GM18909 (cell line): ENCODE measurements around the gene RBM39.
"Not testable (repeated sequence)": the region's sequence is repeated elsewhere in the genome, so short reads cannot be mapped to it uniquely, and the experiment has no call there.

Source experiments
- ATAC-seq: cut with Tn5 transposase; IDR thresholded peaks from one replicate; pipeline ENCODE4 v1.9.1; 2021; ENCODE audit warnings: mild to moderate bottlenecking; ENCODE audit not compliant: unreplicated experiment, poor library complexity

The RBM39 gene

DNA sequence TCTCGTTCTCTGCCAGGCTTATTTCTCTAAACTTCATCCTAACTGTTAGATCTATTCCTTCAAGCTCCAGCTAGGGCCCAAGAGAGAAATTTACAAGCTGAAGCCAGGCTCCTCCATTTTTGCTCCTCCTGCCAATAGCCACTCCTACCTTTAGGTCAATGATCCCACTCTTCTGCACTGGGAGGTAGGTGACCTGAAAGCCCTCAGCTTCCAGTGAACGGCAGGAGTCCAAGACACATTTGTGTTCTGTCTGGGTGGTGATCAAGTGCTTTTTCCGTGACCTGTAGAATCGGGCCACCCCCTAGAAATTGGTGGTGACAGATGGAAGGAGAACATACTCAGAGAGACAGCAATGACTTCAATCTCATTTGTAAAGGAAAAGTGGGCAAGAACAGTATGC is 51.8 kb downstream of the RBM39 start:
- no peak for ATAC-seq

DNA sequence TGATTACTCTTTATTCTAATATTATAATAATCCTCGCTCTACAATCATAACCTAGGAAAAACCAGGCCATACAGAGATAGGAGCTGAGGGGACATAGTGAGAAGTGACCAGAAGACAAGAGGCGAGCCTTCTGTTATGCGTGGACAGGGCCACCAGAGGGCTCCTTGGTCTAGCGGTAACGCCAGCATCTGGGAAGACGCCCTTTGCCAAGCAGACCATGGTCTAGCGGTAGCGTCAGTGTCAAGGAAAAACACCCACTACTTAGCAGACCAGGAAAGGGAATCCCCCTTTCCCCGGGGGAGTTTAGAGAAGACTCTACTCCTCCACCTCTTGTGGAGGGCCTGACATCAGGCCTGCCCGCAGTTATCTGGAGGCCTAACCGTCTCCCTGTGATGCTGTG is 55.2 kb downstream of the RBM39 start:
- ATAC-seq: not testable (repeated sequence)

DNA sequence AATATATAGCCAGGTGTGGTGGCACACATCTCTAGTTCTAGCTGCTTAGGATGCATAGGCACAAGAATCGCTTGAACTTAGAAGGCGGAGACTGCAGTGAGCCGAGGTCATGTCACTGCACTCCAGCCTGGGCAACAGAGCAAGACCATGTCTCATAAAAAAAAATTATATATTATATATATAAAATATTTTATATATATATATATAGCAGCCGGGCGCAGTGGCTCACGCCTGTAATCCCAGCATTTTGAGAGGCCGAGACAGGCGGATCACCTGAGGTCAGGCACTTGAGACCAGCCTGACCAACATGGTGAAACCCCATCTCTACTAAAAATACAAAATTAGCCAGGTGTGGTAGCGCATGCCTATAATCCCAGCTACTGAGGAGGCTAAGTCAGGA is 56.7 kb downstream of the RBM39 start:
- ATAC-seq: not testable (repeated sequence)

DNA sequence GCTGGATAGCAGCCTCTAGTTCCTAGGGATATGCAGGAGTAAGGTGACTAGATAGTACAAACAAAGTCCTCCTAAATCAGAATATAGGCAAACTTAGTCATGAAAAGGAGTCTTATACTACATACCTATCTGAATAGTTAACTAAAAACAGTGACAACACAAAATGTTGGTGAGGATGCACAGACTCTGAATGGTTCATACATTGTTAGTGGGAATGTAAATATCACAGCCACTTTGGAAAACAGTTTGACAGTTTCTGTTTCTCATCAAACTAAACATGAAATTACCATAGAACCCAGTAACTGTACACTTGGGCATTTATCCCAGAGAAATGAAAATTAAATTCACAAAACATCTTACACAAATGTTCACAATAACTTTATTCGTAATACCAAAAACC is 60.1 kb downstream of the RBM39 start:
- no peak for ATAC-seq

DNA sequence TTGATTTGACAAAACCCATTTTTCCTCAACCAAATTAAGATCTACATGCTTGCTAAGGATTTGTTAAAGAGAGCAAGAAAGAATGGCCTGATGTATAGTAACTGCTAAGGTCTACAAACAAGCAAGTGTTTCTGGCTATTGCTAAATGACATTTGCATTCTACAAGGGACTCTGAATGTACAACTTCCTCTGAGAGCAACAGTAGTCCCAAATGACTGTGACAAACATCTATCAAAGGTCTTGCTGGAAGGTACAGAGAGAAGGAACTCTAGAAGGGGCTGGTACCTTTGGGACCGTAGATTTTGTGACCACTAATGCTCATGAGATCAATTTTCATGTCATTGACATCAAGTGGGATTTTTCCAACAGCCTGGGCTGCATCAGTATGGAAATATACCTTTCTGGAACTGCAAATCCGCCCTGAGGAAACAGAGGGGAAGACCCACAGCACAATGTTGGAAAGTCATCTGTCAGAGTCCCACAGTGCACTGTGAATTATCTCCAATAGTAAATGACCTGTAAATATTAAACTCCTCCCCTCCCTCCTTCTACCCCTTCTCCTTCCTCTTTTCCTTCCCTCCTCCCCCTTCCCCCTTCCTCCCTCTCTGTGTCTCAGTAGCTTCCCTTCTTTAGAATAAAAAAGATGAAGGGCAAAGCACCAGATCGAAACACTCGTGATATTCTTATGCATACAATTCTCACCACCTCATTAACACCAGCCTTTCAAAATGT is 61.4 kb downstream of the RBM39 start:
- no peak for ATAC-seq

DNA sequence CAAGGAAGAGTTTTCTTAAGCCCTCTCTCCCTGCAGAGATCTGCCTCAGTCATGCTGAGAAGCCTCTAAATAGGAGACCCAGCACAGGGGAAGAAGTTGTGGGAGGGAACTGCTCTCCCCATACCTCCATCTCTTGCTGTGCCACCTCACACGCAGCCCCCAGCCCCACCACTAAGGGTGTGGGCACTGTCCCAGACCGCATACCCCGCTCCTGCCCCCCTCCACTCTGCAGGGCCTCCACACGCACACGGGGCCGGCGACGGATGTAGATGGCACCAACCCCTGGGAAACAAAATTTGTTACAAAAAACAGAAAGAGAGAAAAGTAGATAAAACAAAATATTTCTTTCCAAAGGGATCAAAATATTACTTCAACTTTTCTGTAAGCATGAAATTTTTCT is 67.1 kb downstream of the RBM39 start:
- no peak for ATAC-seq

DNA sequence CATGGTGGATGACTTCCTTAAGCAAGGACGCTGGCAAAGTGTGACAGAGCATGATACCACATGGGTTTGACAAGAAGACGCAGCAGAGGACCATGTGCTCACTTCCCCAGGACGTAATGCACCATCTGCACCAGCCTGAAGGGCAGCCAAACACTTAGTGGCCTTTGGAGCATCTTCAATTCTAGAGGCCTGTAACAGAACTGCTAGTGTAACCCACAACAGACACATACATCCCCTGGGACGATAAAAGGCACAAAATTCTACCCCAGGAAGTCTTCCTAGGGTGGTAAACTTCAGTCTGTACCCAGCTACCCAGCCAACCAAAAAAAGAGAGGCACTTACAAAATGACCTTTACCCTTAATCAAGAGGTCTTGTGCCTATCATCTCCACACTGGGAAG is 68.2 kb downstream of the RBM39 start:
- ATAC-seq: no peak

DNA sequence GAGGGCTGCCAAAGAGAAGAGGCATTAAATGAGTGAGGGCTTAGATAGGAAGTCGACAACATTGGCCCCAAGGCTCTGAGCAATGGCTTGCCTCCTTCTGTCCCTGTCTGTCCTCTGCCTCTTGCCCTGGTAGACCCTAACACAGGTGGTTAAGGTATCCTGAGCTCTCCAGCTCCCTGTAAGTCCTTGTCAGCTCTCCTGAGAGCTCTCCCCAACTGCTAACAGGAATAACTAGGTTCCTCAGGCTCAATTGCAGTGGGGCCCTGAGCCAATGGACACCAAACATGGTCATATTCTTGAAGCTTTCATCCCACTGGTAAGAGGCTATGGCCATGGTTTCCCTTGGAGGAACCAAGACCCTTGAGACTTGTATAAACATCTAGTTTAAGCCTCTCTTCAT is 72.4 kb downstream of the RBM39 start:
- no peak for ATAC-seq

DNA sequence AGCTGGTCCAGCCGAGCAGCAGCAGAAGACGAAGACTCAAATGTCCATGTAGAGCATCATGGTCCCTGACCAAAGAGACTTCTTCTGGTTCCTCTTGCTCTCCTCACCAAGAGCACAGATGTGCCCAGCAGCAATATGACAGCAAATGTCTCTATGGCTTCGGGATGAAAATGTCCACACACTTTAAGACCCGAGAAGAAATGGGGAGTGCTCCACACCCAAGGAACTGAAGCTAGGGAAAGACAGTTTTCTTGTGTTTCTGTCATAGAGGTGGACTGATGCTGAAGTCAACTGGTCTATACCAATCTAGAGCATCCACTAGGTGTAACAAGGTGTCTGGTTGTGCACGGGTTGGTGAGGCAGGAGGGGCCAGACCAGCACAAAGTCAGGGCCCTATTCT is 72.8 kb downstream of the RBM39 start:
- no peak for ATAC-seq

DNA sequence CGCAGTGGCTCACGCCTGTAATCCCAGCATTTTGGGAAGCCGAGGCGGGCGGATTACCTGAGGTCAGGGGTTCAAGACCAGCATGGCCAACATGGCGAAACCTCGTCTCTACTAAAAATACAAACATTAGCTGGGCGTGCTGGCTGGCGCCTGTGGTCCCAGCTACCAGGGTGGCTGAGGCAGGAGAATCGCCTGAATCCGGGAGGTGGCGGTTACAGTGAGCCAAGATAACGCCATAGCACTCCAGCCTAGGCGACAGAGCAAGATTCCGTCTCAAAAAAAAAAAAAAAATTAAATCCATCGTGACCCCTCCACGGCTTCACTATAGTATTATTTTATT is 76.1 kb downstream of the RBM39 start:
- no peak for ATAC-seq

DNA sequence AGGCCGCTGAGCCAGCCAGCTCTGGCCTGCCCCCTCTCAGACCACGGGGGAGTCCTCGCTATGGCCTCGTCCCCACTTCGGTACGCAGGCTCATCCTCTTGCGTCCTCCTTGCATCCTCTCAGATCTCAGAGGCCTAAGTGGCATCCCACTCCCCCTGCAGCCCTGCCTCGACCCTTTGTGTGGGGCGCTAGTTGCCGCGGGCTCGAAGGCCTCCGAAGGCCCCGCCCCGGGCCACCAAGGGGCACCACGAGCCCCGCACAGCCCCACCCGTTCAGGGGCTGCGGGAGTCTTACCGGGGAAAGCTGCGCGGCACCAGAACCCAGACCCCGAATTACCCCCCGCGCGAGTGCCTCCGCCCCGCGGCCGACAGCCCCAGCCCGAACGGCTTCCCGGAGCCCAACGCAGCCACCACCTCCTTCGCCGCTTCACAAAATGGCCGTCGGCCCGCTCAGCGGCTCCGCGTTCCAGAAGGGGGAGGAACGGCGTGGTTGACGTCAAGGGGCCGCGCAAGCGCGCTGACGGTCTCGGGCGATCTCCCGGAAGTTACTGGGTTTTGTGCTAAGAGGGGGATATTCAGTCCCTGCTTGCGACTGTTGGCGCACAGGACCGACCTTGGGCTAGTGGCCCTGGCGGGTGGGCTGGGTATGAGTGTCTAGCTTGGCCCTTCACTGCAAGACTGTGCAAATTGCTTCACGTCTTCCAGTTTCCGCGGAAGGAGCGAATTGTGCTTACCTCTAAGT is 77.4 kb downstream of the RBM39 start, which contains the start of the genes CPNE1 and RBM12:
Gene CPNE1, minus strand, starts transcription at position 435 of the 741 bp plus-strand sequence. CDS start 31,977 bp downstream, outside the sequence.
Gene RBM12, minus strand, starts transcription at position 435 of the 741 bp plus-strand sequence. CDS start 9,578 bp downstream, outside the sequence.
- peak; percentile 77 for ATAC-seq

DNA sequence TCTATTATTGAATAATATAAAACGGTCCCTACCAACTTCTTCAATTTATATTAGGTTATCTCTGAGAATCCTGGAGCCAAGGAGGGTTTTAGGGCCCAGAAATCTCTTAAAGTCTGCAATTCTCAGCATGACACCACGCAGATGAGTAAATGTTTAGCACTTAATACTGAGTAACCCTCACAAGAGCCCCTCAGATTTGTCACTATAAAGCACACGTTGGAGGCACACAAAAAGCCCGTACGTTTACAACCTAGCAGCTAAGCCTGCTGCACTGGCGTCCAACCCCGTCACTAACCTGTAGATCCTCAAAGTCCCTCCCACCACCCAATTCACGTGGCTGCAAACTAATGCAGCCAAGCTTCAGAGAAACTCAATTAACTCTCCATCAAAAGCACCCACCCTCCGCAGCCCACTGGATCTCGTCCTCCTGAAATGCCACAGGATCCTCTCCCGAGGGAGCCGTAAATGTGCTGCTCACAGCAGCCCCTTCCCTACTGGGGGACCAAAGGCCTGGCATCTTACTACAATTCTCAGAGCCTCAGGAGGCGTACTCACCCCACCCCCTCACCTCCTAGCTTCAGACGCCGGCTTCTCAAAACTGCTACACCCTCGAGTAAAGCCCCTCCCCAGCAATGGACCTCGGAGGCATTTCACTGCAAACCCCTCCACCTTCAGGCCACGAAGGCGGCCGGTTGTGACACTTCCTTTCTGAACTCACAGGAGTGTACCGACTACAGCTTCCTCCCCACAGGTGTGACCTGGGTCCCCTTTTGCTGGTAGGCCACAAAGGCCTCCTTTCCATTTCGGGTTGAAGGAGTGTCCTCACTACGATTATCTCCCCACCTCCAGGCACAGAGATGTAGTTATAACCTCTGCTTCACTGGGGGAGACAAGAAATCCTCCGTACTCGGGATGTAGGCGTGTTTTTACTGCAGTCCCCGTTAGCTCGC is 78.3 kb downstream of the RBM39 start:
- peak; percentile 25 for ATAC-seq

DNA sequence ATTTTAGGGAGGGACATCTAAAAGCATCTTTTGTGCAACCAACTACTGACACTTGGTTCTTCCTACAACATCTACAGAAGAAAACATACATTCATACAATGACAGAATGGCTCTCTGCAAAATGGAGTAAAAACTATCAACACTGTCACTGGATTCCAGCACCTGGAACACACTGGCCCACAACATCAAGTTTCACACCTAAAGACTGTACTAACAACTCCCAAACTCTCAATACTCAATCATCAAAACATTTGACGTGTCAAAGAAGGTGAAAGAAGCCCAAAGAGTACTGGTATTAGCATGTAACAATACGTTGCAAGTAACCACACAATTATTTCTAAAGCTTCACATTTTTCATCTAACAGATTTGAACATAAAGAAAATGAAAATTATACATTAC is 79.5 kb downstream of the RBM39 start:
- ATAC-seq: no peak

DNA sequence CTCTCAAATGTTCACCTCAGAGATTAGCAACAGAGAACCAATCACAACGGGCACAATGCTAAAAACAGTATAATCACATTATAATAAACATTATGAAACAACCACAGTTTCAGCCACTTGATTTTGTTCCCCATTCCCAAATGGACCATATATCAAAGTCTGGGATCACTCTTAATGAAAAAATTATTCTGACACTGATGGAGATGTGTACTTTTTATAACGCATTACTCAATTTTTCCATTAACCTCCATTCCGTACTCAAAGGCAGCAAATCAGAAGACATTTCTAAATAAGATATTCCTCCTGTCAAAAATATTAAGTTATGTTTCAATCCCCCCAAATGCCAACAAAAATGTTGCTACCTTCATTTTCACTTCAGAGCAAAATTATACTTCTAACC is 80.2 kb downstream of the RBM39 start:
- ATAC-seq: no peak

DNA sequence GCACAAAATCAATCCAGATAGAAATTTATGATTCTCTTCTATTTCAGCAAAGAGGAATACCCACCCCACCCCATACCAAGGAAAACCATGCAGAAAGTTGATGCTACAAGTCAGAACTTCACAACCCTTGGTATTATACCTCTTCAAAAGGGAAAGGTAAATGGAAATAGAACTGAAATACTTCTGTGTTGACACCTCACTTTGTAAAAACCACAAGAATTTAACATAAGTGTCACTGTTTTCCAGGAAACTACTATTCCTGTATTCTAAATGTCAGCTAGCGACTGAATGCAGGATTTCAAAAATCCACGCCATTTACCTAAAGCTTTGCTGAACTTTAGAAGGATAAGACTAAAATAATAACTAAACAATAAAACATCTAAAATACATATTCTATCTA is 81.0 kb downstream of the RBM39 start:
- ATAC-seq: no peak

DNA sequence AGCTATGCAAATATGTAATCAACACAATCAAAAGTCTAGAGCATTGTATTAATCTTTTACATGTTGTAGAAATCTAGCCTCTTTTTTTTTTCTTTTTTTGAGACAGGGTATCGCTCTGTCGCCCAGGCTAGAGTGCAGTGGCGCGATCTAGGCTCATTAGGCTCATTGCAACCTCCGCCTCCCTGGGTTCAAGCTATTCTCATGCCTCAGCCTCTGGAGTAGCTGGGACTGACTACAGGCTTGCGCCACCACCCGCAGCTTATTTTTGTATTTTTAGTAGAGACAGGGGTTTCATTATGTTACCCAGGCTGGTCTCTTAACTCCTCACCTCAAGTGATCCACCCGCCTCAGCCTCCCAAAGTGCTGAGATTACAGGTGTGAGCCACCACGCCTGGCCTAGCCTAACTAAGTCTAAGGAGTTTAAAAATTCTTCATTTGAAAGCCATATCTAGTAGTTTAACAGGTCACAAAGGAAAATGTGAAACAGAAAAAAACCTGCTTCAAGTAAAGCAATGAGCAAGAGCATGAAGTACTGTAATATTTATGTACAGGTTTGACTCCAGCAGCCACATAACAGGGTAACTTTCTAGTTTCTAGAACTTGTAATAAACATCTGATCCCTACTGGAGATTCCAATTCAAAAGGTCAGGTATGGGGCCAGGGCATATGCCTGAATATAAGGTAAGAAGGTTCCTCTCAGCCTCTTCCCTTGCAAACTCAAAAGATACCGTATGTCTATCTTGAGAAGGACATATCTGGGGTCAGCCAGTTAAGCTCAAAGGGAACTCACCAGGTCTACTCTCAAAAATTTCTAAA is 81.7 kb downstream of the RBM39 start:
- no peak for ATAC-seq

DNA sequence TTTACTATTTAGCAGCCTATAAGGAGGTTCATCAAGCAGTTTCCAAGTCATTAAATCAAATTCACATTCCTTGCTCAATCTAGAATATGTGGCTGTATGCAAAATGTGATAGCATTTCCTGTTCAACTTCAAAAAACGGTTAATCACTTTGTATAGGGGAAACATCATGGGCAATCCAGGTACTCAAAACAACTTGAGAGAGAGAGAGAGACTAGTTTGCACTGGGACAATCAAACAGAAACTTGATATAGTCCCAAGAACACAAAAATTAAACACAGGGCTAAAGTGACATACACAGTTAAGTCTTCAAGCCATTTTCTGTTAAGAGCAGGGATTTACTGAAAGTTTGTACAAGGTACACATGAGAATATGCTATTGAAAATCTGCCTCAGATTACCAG is 84.8 kb downstream of the RBM39 start:
- no peak for ATAC-seq

DNA sequence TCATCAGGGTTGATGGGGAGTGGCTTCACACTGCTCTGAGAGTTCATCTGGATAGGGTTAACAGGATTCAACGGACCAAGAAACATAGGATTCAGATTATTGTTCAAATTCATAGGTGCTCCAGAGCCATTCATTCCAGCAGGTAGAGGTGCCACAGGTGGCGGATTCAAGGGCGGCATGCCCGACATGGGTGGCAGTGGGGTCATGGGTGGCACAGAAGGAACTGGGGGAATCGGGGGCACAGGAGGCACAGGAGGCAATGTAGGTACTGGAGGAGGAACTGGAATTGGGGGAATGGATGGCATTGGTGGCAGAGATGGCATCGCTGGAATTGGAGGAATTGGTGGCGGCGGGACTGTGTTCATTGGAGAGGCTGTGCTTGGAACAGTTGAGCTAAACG is 87.6 kb downstream of the RBM39 start:
- ATAC-seq: no peak

DNA sequence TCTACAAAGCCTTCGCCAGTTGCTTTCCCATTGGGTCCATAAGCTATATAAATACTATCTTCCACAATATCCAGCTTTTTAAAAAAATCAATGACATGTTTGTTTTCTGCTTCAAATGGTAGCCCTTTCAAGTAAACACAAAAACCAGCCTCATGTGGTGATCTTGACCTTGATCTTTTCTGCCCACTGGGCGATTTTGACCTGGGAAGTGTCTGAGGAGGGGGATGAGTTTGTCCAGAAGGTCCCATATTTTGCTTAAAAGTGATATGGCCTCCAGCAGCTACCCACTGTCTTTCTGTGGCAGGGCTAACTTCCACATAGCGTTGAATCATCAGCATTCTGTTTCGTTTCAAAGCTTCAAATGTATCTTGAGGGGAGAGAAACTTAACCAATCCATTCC is 88.2 kb downstream of the RBM39 start:
- ATAC-seq: no peak
